A172 (cell line): ENCODE measurements around the gene NFIB. TPM values are rescaled to one million over a fixed set of nuclear protein-coding genes. Genes with fewer than 3 reads are reported as not detected.

Source experiments
- DNase-seq: peaks from one replicate; pipeline ENCODE4 v3.0.0-alpha.2; 2015; ENCODE audit warnings: low spot score
- total RNA-seq: library from RNA; depleted of rRNA; stranded (reverse); fragments of >200 nt; shearing (Covaris generic); gene quantifications from 2 replicates; pipeline ENCODE4 v1.2.3, GENCODE V29; 2014

Gene NFIB
- total RNA-seq, 1 experiment from 2014 or later: 4.7 TPM

DNA sequence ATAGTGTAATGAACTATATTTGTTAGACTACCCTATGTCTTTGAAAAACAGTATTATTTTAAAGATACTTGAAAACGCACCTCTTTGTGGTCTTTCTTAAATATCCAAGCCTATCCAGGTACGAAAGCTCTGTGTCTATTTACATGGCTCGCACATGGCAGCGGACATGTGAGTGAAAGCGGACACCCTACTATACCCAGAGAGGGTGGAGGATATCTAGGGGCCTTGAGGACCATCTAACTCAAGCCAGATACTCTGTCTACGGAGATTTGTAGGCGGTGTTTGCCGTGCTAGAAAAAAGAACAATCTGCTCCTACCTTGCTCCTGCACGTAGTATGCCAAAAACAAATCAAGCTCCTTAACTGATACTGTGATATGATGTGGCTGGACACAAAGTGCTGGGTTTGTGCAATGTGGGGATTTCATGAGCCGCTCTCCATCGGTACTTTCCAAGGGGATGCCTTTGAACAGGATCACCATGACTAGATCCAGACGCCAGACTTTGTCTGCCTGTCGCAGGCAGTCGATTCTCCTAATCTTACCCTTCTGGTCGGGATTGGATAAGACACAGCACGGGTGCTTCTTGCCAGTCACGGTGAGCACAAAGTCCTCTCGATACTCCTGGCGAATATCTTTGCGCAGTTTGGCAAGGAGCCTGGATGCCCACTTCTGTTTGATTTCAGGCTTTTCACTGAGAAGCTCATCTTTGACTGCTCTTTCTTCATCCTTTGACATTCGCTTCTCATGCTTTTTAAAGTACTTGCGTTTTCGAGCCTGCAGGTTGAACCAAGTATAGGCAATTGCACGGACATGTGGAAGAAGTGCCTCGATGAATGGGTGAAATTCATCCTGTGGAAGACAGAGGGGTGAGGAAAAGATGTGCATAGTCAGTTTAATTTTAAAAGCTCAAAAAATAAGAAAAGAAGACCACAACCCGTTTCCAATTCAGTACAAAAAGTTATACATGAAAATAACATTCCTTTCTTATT lies 7.0 kb downstream of the NFIB start:
- no peak for DNase-seq

DNA sequence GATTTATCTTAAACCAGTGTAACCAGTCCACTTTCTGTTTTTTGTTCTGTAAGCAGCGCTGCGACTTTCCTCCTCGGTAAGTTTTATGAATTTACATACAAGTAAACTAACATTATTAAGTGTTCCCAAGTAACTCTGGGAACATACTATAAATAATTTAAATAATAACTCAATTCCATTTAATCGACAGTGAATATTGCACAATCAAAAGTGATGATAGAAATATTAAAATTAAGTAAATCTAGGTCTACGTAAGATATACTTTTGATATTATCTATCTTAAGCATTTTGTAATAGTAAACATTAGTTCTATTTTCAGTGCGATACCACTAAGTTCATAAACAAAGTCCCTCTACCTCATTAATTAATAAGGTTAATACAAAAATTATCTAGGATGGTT lies 7.8 kb downstream of the NFIB start:
- DNase-seq: no peak

DNA sequence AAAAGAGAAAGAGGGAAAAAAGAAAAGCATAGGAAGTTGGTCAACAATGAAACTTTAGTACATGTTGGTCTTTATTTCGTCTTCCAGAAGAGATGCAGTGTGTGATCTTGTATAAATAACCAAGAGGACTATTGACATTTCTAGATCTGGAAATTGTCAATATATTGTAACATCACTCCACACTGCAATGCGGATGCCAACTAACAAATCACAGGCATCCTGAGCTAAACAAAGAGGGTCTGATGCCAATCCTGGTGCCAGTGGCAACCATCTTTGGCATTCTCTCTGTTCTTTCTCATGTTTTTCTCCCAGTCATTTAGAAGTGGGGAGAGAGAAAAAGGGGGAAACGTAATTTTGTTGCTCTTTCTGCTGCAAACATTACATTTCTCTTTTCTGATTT lies 9.7 kb downstream of the NFIB start:
- no peak for DNase-seq

- DNase-seq: no peak
Measured at GRCh38 chr9:14303521-14303920, 10.4 kb downstream of the NFIB start.

GRCh38 chr9:14303100-14303499 lies 10.8 kb downstream of the NFIB start:
- DNase-seq: no peak

DNA sequence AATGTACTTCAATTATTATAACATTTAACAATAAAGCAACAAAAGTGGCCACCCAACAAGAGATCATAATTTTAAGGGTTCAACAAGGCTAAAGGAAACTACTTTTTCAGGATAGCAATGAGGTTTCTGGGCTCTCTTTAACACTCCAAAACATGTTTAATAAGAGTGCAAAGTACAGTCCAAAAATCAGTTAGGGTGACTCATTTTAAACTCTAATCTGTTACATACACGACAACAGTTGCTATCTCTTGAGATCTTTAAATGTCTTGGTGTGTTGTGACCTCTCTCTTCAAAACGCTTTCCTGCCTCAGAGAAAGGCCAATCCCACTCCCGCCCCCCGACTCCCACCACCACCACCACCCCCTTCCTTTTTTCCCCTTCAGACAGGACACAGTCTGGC lies 11.5 kb downstream of the NFIB start:
- DNase-seq: no peak

GRCh38 chr9:14301583-14302021 lies 12.3 kb downstream of the NFIB start:
- no peak for DNase-seq

GRCh38 chr9:14301006-14301405 lies 12.9 kb downstream of the NFIB start:
- DNase-seq: no peak

DNA sequence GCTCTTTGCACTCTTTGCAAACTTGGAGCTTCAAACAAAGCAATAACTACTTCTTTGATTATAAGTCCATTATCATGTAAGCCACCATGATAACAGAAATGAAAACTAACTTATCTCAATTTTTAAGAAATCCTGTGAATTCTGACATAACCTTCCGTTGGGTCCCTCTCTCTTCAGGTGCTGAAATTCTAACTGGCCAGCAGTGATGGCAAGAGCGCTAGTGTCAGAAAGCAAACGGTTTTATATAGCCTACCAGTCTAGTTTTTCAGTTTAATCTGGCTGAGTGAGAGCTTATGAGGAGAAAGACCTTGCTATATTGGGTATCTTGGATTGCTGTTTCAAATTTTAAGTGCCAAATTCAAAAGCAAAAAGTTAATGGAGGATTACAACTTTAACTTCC lies 13.4 kb downstream of the NFIB start:
- no peak for DNase-seq

- DNase-seq: no peak
Measured at GRCh38 chr9:14300040-14300439, 13.9 kb downstream of the NFIB start.

DNA sequence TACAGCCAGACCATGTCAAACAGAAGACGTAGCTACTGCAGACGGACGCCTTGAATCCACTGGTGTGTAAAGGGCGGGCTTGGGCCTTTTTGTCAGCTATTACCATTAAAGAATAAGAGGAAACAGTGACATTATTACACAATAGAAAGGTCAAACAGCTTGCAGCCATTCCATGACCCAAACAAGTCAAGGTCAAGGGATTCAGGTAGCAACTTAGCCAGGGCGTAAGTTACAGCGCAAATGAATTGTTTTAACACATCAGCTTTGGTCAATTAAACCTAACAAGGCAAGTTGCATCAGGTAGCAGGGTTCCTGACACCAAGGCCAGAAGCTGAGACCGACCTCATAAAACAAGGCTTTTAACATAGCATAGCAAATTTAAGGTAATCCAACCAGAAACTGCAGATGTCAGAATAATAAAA lies 15.3 kb downstream of the NFIB start:
- no peak for DNase-seq

GRCh38 chr9:14296495-14297113 lies 17.3 kb downstream of the NFIB start:
- DNase-seq: no peak

DNA sequence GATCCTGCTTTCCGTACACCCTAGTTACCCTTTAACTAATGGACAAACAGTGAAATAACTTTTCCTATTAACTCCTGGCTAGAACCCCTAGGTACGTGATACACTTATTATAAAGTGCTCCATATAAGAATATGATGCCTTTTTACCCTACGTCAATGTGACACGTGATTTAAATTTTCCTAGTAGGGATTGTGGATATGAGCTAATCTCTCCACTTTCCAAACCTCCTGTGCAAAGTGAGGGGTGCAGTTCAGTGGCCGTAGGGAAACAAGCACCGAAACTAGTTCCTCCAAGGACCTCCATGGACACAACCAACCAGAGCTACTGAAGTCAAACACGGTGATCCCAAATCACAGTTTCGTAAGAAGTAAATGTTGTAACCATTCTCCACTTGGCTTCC lies 19.3 kb downstream of the NFIB start:
- DNase-seq: no peak

DNA sequence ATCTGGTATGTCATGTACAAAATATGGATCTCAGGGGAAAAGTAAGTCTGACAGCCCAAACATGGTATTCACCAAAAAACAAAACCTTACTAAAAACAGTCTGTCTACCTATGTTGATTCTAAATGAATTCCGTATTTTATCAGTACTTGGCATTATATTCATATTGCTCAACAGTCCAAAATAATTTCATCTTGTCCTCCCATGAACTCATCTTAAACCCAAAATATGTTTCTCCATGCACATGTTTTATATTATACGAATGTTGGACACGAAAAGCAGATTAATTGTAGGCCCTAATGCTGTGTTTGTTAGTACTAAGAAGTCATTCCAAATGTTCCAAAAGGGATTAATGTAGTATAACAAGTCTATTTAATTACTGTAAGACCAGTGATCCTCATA lies 20.1 kb downstream of the NFIB start:
- DNase-seq: no peak

DNA sequence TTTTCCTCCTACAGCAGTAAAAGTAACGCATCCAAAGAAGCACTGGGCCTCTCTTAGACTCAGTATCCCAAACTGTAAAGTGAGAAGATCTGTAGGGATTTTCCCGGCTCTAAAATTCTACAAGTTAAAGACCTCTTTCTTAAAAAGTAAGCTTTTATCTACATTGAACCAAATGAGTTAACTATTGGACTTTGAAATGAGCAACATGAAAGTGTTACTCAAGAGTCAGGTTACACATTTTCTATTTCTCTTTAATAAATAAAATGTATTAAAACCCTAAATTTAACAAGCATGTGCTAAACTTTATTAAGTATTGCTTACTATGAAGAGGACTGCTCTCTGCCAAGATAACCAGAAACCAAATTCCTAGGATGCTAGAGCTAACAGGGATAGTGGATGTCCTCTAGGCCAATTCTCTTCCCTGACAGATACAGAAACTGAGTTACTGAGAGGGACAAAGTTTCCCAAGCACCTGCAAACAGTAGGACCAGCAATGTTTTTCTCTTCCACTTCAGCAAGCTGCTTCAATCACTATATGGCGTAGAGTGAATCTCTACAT lies 21.7 kb downstream of the NFIB start:
- DNase-seq: no peak

- DNase-seq: no peak
Measured at GRCh38 chr9:14289916-14290315, 24.0 kb downstream of the NFIB start.

DNA sequence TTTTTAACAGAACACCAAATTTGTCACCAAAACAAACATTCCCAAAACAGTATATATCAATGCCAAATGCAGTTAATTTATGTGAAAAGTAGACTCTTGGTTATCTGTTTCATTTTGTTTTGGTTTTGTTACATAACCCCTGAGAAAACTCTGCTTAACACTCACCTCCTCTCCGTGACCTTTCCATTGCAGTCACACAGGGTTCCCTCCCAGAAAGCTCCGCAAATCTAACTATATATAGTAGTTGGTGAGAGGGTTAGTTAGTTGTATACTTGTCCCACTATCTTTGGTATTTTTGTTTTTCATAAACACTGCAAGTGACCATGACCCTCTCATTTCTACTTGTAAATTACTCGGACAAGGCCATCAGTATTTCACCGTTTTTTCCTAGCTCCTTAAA lies 25.5 kb downstream of the NFIB start:
- DNase-seq: no peak

- no peak for DNase-seq
Measured at GRCh38 chr9:14286121-14286520, 27.8 kb downstream of the NFIB start.

GRCh38 chr9:14283276-14283675 lies 30.7 kb downstream of the NFIB start:
- DNase-seq: no peak

DNA sequence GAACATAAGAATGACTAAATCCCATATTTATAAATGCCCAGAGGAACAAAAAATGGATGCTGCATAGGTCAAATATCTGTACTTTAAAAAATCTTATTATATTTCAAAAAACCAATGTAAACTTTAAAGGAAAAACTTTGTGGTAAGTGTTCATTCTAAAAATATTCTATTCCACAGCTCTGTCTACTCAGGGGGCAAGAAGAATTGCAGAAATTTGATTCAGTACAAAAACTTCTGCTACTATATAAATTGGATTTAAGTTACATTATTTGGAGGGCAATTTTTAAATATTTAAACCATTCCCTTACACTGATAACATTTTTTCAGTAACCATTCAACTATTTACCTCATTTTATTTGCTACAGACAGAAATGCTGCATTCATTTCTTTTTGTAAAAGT lies 32.1 kb downstream of the NFIB start:
- no peak for DNase-seq

- no peak for DNase-seq
Measured at GRCh38 chr9:14281136-14281795, 32.7 kb downstream of the NFIB start.

- DNase-seq: no peak
Measured at GRCh38 chr9:14279671-14280070, 34.3 kb downstream of the NFIB start.
